DOHH2 (cell line): ENCODE data around the gene PPIA.
"Not testable (repeated sequence)": the region's sequence is repeated elsewhere in the genome, so short reads cannot be mapped to it uniquely, and the experiment has no call there.

ENCODE experiments used
- H3F3A ChIP-seq: fragments of 200-600 bp; sonication (generic), shearing (Covaris generic); 2 replicates; pipeline ENCODE4 v1.6.0; 2016; ENCODE audit warnings: antibody characterized with exemption, mild to moderate bottlenecking; ENCODE audit not compliant: control insufficient read depth, insufficient read depth
- H3K27ac ChIP-seq: fragments of 200-600 bp; sonication (generic); 2 replicates; pipeline ENCODE4 v1.5.1; 2014; ENCODE audit warnings: low read depth, mild to moderate bottlenecking, low read length, moderate library complexity
- H3K27me3 ChIP-seq: fragments of 200-600 bp; sonication (generic); 2 replicates; pipeline ENCODE4 v1.6.1; 2014; ENCODE audit warnings: mild to moderate bottlenecking, low read length, mixed read lengths; ENCODE audit not compliant: control insufficient read depth
- H3K36me3 ChIP-seq: fragments of 200-600 bp; sonication (generic); 2 replicates; pipeline ENCODE4 v1.6.1; 2014; ENCODE audit warnings: mild to moderate bottlenecking, low read length, moderate library complexity, mixed read lengths; ENCODE audit not compliant: control insufficient read depth
- H3K4me1 ChIP-seq: fragments of 200-600 bp; sonication (generic); 2 replicates; pipeline ENCODE4 v1.6.1; 2014; ENCODE audit warnings: mild to moderate bottlenecking, low read length, mixed read lengths; ENCODE audit not compliant: control insufficient read depth
- H3K4me2 ChIP-seq: fragments of 200-600 bp; sonication (generic); 2 replicates; pipeline ENCODE4 v1.6.0; 2014; ENCODE audit warnings: mild to moderate bottlenecking, low read length, moderate library complexity
- H3K4me3 ChIP-seq: fragments of 200-600 bp; sonication (generic); 2 replicates; pipeline ENCODE4 v1.5.1; 2014; ENCODE audit warnings: mild to moderate bottlenecking, low read length, mixed read lengths
- H3K79me2 ChIP-seq: fragments of 200-600 bp; sonication (generic); 2 replicates; pipeline ENCODE4 v1.6.1; 2014; ENCODE audit warnings: mild to moderate bottlenecking, low read length, mixed read lengths; ENCODE audit not compliant: control insufficient read depth
- H3K9me2 ChIP-seq: fragments of 200-600 bp; sonication (generic); replicated peaks from 2 replicates; pipeline ENCODE4 v1.6.1; 2014; ENCODE audit warnings: mild to moderate bottlenecking, low read length, mixed read lengths; ENCODE audit not compliant: control insufficient read depth
- H3K9me3 ChIP-seq: fragments of 200-600 bp; sonication (generic); 2 replicates; pipeline ENCODE4 v1.6.1; 2014; ENCODE audit warnings: antibody characterized with exemption, low read length, mixed read lengths; ENCODE audit not compliant: control insufficient read depth, insufficient read depth
- H4K20me1 ChIP-seq: fragments of 200-600 bp; sonication (generic); 2 replicates; pipeline ENCODE4 v1.6.0; 2014; ENCODE audit warnings: low read depth, mild to moderate bottlenecking, antibody characterized with exemption, low read length, moderate library complexity; ENCODE audit not compliant: control insufficient read depth, insufficient read depth
- EZH2phosphoT487 ChIP-seq: fragments of 200-600 bp; sonication (generic); IDR thresholded peaks from 2 replicates; pipeline ENCODE4 v1.6.1; 2017; ENCODE audit warnings: borderline replicate concordance, mild to moderate bottlenecking, antibody characterized with exemption, low read length, moderate library complexity, mixed read lengths
- TF ChIP-seq, protein P1 (sequence below): fragments of 200-600 bp; sonication (generic); IDR thresholded peaks from one replicate; pipeline ENCODE4 v1.5.1; 2014; ENCODE audit warnings: antibody characterized with exemption, mild to moderate bottlenecking, low read depth, low read length; ENCODE audit not compliant: poor library complexity, severe bottlenecking

Gene PPIA

GRCh38 chr7:44772867-44773266 is 23.6 kb upstream of the PPIA start:
- peaks cover 4% of the 10 kb centered on the region for H3K36me3 ChIP-seq
- H3F3A ChIP-seq = peaks cover 5% of the 10 kb centered on the region; the same call in 1 of the 2 replicates
- H3K79me2 ChIP-seq = no peaks in the 10 kb centered on the region
- no peak overlapping the region for H3K4me2 ChIP-seq
- TF ChIP-seq, protein P1, sequence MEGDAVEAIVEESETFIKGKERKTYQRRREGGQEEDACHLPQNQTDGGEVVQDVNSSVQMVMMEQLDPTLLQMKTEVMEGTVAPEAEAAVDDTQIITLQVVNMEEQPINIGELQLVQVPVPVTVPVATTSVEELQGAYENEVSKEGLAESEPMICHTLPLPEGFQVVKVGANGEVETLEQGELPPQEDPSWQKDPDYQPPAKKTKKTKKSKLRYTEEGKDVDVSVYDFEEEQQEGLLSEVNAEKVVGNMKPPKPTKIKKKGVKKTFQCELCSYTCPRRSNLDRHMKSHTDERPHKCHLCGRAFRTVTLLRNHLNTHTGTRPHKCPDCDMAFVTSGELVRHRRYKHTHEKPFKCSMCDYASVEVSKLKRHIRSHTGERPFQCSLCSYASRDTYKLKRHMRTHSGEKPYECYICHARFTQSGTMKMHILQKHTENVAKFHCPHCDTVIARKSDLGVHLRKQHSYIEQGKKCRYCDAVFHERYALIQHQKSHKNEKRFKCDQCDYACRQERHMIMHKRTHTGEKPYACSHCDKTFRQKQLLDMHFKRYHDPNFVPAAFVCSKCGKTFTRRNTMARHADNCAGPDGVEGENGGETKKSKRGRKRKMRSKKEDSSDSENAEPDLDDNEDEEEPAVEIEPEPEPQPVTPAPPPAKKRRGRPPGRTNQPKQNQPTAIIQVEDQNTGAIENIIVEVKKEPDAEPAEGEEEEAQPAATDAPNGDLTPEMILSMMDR = no peak
- no peak for TF ChIP-seq EZH2phosphoT487
- no peaks in the 10 kb centered on the region for H3K9me3 ChIP-seq
- H3K4me1 ChIP-seq = peaks cover 4% of the 10 kb centered on the region
- no peaks in the 10 kb centered on the region for H3K27me3 ChIP-seq
- no peaks in the 10 kb centered on the region for H4K20me1 ChIP-seq
- H3K27ac ChIP-seq = no peak overlapping the region
- no peaks in the 10 kb centered on the region for H3K9me2 ChIP-seq
- no peak overlapping the region for H3K4me3 ChIP-seq

- H3K27ac ChIP-seq, H3K4me1 ChIP-seq: not testable (repeated sequence)
Measured at GRCh38 chr7:44774486-44774885, 22.0 kb upstream of the PPIA start.

GRCh38 chr7:44775383-44776107 is 20.9 kb upstream of the PPIA start:
- Histone ChIP-seq H3K79me2 (no peaks in the 10 kb centered on the region), H3K4me3 (no peak overlapping the region), H4K20me1 (no peaks in the 10 kb centered on the region), H3K27ac (no peak overlapping the region), H3F3A (0 out of 2 replicates have a peak, but pooled peaks cover 2% of the 10 kb centered on the region), H3K9me3 (no peaks in the 10 kb centered on the region), H3K4me2 (no peak overlapping the region), H3K27me3 (no peaks in the 10 kb centered on the region), H3K4me1 (no peaks in the 10 kb centered on the region), H3K36me3 (no peaks in the 10 kb centered on the region), H3K9me2 (no peaks in the 10 kb centered on the region)
- TF ChIP-seq, protein P1 = no peak
- TF ChIP-seq EZH2phosphoT487 = no peak

More at GRCh38 chr7:44774486-44774885, 22.0 kb upstream of the PPIA start:
- H3K9me2 ChIP-seq, H3K9me3 ChIP-seq, H4K20me1 ChIP-seq, H3K4me2 ChIP-seq, H3K27me3 ChIP-seq, H3K79me2 ChIP-seq, H3K36me3 ChIP-seq, H3K4me3 ChIP-seq, H3F3A ChIP-seq: not testable (repeated sequence)

DNA sequence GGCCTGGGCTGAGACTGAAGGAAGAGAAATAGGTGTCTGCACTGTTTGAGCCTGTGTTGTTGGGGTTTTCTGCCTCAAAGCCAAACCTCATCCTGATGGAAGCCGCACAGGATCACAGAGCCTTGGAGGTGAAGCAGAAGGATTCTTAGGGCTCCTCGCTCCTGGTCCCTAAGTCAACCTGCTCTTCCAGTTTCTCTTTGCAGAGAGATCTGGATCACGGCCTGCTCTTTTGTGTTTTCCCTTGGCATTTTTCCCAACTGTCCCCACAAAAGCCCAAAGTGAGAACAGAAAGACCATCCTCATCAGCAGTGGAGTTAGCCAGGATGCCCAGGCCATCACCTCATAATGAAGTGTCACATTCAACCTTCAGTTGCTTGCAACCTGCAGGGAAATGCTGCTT is 20.3 kb upstream of the PPIA start:
- no peak overlapping the region for H3K4me2 ChIP-seq
- no peaks in the 10 kb centered on the region for H3K4me1 ChIP-seq
- H3K9me2 ChIP-seq = no peaks in the 10 kb centered on the region
- TF ChIP-seq, protein P1 = no peak
- no peaks in the 10 kb centered on the region for H3K79me2 ChIP-seq
- no peaks in the 10 kb centered on the region for H3K36me3 ChIP-seq
- H3F3A ChIP-seq = 0 out of 2 replicates have a peak, but pooled peaks cover 2% of the 10 kb centered on the region
- H3K4me3 ChIP-seq = no peak overlapping the region
- H4K20me1 ChIP-seq = no peaks in the 10 kb centered on the region
- H3K27me3 ChIP-seq = no peaks in the 10 kb centered on the region
- no peaks in the 10 kb centered on the region for H3K9me3 ChIP-seq
- H3K27ac ChIP-seq = no peak overlapping the region
